Measurements from ENCODE around the gene PIK3C2G. TPM values are rescaled to one million over a fixed set of nuclear protein-coding genes. Genes with fewer than 3 reads are reported as not detected.

Gene PIK3C2G
- total RNA-seq, 1 donor, result not detected

DNA sequence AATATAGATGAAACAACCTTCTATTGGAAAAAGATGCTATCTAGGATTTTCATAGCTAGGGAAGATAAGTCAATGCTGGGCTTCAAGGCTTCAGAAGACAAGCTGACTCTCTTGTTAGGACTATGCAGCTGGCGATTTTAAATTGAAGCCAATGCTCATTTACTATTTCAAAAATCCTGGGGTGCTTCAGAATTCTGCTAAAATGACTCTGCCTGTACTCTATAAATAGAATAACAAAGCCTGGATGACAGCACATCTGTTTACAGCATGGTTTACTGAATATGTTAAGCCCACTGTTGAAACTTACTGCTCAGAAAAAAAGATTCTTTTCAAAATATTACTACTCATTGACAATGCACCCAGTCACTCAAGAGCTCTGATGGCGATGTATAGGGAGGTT is 155.1 kb downstream of the PIK3C2G start:
- H3K4me3 ChIP-seq (ENCODE audit: insufficient read depth, low read length), result no peak overlapping the region
- H4K20me1 ChIP-seq (ENCODE audit: insufficient read depth, low read length), result no peaks in the 10 kb centered on the region
- no peak for DNase-seq (ENCODE audit: insufficient read length, low spot score, missing footprints)
- no peak overlapping the region for H2AFZ ChIP-seq (ENCODE audit: low read length)
- no peaks in the 10 kb centered on the region for H3K27me3 ChIP-seq (ENCODE audit: insufficient read depth, low read length)
- H3K36me3 ChIP-seq (ENCODE audit: insufficient read depth, low read length), result no peaks in the 10 kb centered on the region
- no peak overlapping the region for H3K4me2 ChIP-seq (ENCODE audit: insufficient read depth, low read length)
- no peaks in the 10 kb centered on the region for H3K9me3 ChIP-seq (ENCODE audit: low read depth, low read length)
- TF ChIP-seq, protein P1, sequence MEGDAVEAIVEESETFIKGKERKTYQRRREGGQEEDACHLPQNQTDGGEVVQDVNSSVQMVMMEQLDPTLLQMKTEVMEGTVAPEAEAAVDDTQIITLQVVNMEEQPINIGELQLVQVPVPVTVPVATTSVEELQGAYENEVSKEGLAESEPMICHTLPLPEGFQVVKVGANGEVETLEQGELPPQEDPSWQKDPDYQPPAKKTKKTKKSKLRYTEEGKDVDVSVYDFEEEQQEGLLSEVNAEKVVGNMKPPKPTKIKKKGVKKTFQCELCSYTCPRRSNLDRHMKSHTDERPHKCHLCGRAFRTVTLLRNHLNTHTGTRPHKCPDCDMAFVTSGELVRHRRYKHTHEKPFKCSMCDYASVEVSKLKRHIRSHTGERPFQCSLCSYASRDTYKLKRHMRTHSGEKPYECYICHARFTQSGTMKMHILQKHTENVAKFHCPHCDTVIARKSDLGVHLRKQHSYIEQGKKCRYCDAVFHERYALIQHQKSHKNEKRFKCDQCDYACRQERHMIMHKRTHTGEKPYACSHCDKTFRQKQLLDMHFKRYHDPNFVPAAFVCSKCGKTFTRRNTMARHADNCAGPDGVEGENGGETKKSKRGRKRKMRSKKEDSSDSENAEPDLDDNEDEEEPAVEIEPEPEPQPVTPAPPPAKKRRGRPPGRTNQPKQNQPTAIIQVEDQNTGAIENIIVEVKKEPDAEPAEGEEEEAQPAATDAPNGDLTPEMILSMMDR (IDR thresholded peaks at IDR 0.05; ENCODE audit: extremely low read depth, low read depth, low read length), result no peak
- no peak overlapping the region for H3K27ac ChIP-seq (ENCODE audit: low read depth, low read length)
- no peaks in the 10 kb centered on the region for H3K79me2 ChIP-seq (ENCODE audit: insufficient read depth, low read length)
- H3K4me1 ChIP-seq (ENCODE audit: insufficient read depth, low read length), result no peaks in the 10 kb centered on the region

DNA sequence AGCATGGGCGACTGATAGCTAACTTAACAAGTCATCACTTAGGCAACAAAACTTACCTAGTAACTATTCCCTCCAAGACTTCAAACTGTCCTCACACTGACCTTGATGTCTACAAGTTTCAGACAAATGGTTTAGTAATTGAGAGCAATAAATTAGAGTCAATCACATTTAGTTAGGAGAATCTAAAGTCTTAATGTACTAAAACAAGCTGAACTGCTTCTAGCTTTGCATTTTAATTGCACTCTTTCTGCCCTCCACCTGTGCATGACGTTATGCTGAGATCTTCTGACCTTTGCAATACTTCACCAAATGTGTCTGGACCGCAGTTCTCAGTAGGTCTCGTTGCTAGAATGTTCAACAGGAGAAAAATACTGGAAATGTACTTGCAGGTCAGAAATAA is 158.0 kb downstream of the PIK3C2G start:
- Histone ChIP-seq H3K79me2 (ENCODE audit: insufficient read depth, low read length) (no peaks in the 10 kb centered on the region), H2AFZ (ENCODE audit: low read length) (no peak overlapping the region), H3K9me3 (ENCODE audit: low read depth, low read length) (no peaks in the 10 kb centered on the region), H3K27me3 (ENCODE audit: insufficient read depth, low read length) (no peaks in the 10 kb centered on the region), H3K27ac (ENCODE audit: low read depth, low read length) (no peak overlapping the region), H3K4me1 (ENCODE audit: insufficient read depth, low read length) (peaks cover 10% of the 10 kb centered on the region), H3K36me3 (ENCODE audit: insufficient read depth, low read length) (no peaks in the 10 kb centered on the region), H3K4me3 (ENCODE audit: insufficient read depth, low read length) (no peak overlapping the region), H4K20me1 (ENCODE audit: insufficient read depth, low read length) (no peaks in the 10 kb centered on the region), H3K4me2 (ENCODE audit: insufficient read depth, low read length) (no peak overlapping the region)
- no peak for DNase-seq (ENCODE audit: insufficient read length, low spot score, missing footprints)
- TF ChIP-seq, protein P1 (IDR thresholded peaks at IDR 0.05; ENCODE audit: extremely low read depth, low read depth, low read length), result no peak

DNA sequence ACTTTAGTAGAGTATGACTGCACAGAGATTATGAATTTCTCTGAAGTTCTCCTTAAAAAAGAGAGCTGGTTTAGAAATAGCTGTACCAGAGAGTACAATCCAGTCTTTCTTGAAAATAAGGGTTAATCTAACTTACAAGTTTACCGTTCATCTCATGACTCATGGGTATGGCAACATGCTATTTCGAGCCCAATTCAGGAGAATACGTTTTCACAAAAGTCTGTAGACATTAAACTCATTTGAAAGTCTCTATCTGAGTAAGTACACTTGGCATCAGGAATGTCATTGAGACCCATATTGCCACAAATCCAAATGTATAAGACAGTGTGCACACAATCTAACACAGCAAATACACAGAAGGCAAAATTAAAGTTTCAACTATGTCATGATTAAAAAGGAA is 160.5 kb downstream of the PIK3C2G start:
- H3K27me3 ChIP-seq (ENCODE audit: insufficient read depth, low read length), result no peaks in the 10 kb centered on the region
- H2AFZ ChIP-seq (ENCODE audit: low read length), result peak overlapping the region; percentile 34
- H4K20me1 ChIP-seq (ENCODE audit: insufficient read depth, low read length), result no peaks in the 10 kb centered on the region
- no peak for DNase-seq (ENCODE audit: insufficient read length, low spot score, missing footprints)
- H3K4me3 ChIP-seq (ENCODE audit: insufficient read depth, low read length), result no peak overlapping the region
- TF ChIP-seq, protein P1 (IDR thresholded peaks at IDR 0.05; ENCODE audit: extremely low read depth, low read depth, low read length), result no peak
- peak overlapping the region; percentile 31 for H3K4me2 ChIP-seq (ENCODE audit: insufficient read depth, low read length)
- peaks cover 10% of the 10 kb centered on the region for H3K4me1 ChIP-seq (ENCODE audit: insufficient read depth, low read length)
- H3K27ac ChIP-seq (ENCODE audit: low read depth, low read length), result no peak overlapping the region
- H3K36me3 ChIP-seq (ENCODE audit: insufficient read depth, low read length), result no peaks in the 10 kb centered on the region
- H3K79me2 ChIP-seq (ENCODE audit: insufficient read depth, low read length), result no peaks in the 10 kb centered on the region
- H3K9me3 ChIP-seq (ENCODE audit: low read depth, low read length), result no peaks in the 10 kb centered on the region

DNA sequence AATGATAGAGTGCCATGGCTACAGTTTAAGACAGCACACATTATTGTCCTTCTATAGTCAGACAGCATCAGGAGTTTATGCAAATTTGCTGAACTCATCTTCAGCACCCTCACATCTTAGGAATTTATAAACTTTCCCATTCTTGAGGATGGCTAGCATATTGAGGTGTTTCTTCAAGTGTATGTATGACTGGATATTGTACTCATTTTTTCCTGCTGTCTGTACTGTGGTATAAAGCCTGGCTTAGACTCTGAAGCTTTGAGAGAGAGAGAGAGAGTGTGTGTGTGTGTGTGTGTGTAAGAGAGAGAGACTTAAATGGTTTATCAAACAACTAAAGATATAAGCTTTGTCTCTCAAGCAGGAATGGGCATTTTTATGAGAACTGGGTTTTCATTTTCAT is 161.6 kb downstream of the PIK3C2G start:
- no peaks in the 10 kb centered on the region for H3K9me3 ChIP-seq (ENCODE audit: low read depth, low read length)
- no peaks in the 10 kb centered on the region for H3K79me2 ChIP-seq (ENCODE audit: insufficient read depth, low read length)
- TF ChIP-seq, protein P1 (IDR thresholded peaks at IDR 0.05; ENCODE audit: extremely low read depth, low read depth, low read length), result no peak
- no peak overlapping the region for H3K4me3 ChIP-seq (ENCODE audit: insufficient read depth, low read length)
- no peak overlapping the region for H3K4me2 ChIP-seq (ENCODE audit: insufficient read depth, low read length)
- H2AFZ ChIP-seq (ENCODE audit: low read length), result no peak overlapping the region
- DNase-seq (ENCODE audit: insufficient read length, low spot score, missing footprints), result no peak
- H3K36me3 ChIP-seq (ENCODE audit: insufficient read depth, low read length), result no peaks in the 10 kb centered on the region
- no peaks in the 10 kb centered on the region for H3K27me3 ChIP-seq (ENCODE audit: insufficient read depth, low read length)
- H4K20me1 ChIP-seq (ENCODE audit: insufficient read depth, low read length), result no peaks in the 10 kb centered on the region
- peaks cover 10% of the 10 kb centered on the region for H3K4me1 ChIP-seq (ENCODE audit: insufficient read depth, low read length)
- no peak overlapping the region for H3K27ac ChIP-seq (ENCODE audit: low read depth, low read length)
